Measurements from ENCODE around the gene GNAT3. TPM values are rescaled to one million over a fixed set of nuclear protein-coding genes. Genes with fewer than 3 reads are reported as not detected.

The GNAT3 gene
- total and polyA plus RNA-seq, 2 donors = not detected

DNA sequence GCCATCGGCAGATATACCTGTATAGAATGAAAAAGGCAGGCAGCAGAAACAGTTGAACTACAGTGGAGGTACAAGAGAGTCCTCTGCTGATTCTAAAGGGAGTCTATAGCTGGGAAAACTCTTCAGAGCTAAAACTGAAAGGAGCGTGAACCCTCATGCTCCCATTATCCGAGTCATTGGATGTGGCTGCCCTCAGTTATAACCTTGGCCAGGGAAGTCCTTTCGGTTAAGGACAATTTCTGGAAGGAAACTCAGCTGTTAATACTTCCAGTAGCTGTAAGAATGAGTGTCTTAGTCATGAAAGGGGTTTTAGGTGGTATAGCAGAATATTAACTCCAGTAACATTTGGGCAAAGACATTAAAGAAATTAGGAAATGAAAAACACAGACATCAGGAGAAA is 14.6 kb upstream of the GNAT3 start:
- Histone ChIP-seq H3K4me3 (ENCODE audit: low read depth, low read length) (no peak overlapping the region), H3K27ac (ENCODE audit: low read depth) (no peak overlapping the region), H3K4me1 (ENCODE audit: insufficient read depth) (no peaks in the 10 kb centered on the region), H3K36me3 (ENCODE audit: insufficient read depth) (no peaks in the 10 kb centered on the region)
- 84% methylated on average over 4 of the region's 4 CpGs for whole genome bisulfite sequencing
- no peak for DNase-seq (ENCODE audit: extremely low spot score)

DNA sequence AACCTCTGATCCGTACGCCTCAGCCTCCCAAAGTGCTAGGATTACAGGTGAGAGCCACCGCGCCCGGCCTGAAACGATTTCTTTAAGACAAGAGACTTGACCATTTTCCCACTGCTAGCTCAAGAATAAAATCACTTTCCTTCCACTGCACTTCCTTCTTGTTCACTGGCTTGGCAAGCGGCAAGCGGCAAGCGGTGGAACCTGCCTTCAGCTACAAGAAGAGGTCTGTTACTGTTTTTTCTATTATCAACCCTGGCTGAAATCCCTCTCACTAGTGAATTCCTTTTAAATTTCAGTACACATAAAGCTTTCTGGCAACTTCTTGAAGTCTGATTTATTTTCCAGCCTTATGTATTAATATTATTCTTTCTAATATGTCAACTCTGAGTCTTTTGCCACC is 12.8 kb upstream of the GNAT3 start:
- H3K27ac ChIP-seq (ENCODE audit: low read depth) = no peak overlapping the region
- no peaks in the 10 kb centered on the region for H3K4me1 ChIP-seq (ENCODE audit: insufficient read depth)
- no peak for DNase-seq (ENCODE audit: extremely low spot score)
- no peaks in the 10 kb centered on the region for H3K36me3 ChIP-seq (ENCODE audit: insufficient read depth)
- H3K4me3 ChIP-seq (ENCODE audit: low read depth, low read length) = no peak overlapping the region
- WGBS = 79% methylated on average over 9 of the region's 9 CpGs

DNA sequence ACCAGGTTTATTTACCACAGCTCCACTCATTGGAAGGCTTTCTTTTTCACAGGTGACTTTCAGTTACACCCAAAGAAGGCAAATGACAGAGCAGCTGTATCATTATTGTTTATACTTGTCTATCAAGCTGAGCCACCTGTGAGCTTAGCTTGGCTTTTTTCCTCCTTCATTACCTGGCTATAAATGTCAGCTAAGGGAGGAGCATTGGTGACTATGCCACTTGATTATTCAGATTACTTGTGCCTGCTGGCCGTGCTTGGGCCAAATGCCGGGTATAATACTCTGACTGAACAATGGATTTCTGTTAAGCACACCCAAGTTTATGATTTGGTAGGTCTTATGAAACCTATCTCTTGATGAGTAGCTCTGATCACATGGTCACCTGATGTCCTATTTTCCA is 9.9 kb upstream of the GNAT3 start:
- Histone ChIP-seq H3K36me3 (ENCODE audit: insufficient read depth) (no peaks in the 10 kb centered on the region), H3K27ac (ENCODE audit: low read depth) (no peak overlapping the region), H3K4me3 (ENCODE audit: low read depth, low read length) (no peak overlapping the region), H3K4me1 (ENCODE audit: insufficient read depth) (no peaks in the 10 kb centered on the region)
- no peak for DNase-seq (ENCODE audit: extremely low spot score)
- 96% methylated on average over 2 of the region's 2 CpGs for WGBS

- 72% methylated on average over 2 of the region's 2 CpGs for WGBS
- Histone ChIP-seq H3K4me3 (ENCODE audit: low read depth, low read length) (no peak overlapping the region), H3K4me1 (ENCODE audit: insufficient read depth) (no peaks in the 10 kb centered on the region), H3K36me3 (ENCODE audit: insufficient read depth) (no peaks in the 10 kb centered on the region), H3K27ac (ENCODE audit: low read depth) (no peak overlapping the region)
- no peak for DNase-seq (ENCODE audit: extremely low spot score)
These were observed 8.3 kb upstream of the GNAT3 start for GRCh38 chr7:80520199-80520598.

- WGBS = 90% methylated on average over 4 of the region's 4 CpGs
- Histone ChIP-seq H3K27ac (ENCODE audit: low read depth) (no peak overlapping the region), H3K4me1 (ENCODE audit: insufficient read depth) (no peaks in the 10 kb centered on the region), H3K4me3 (ENCODE audit: low read depth, low read length) (no peak overlapping the region), H3K36me3 (ENCODE audit: insufficient read depth) (no peaks in the 10 kb centered on the region)
- DNase-seq (ENCODE audit: extremely low spot score) = no peak
These were observed 5.5 kb upstream of the GNAT3 start for GRCh38 chr7:80517282-80517747.

GRCh38 chr7:80515298-80515697 is 3.4 kb upstream of the GNAT3 start:
- Histone ChIP-seq H3K4me3 (ENCODE audit: low read depth, low read length) (no peak overlapping the region), H3K4me1 (ENCODE audit: insufficient read depth) (no peaks in the 10 kb centered on the region), H3K36me3 (ENCODE audit: insufficient read depth) (no peaks in the 10 kb centered on the region), H3K27ac (ENCODE audit: low read depth) (no peak overlapping the region)
- no peak for DNase-seq (ENCODE audit: extremely low spot score)

DNA sequence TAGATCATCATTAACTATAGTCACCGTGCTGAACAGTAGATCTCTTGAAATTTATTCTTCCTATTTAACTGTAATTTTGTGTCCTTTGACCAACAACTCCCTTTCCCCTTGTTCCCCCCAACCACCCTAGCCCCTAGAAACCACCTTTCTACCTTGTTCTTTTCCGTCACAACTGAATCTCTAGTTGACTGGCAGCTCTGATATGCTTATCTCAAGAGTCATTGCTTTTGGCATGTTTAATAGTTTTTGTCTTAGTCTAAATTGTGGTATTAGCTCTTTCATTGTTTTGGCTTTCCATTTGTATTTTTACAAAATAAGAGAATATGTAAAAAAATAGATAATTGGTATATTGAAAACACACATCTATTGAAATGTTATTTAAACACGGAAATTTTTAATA is 1.8 kb downstream of the GNAT3 start:
- 94% methylated on average over 3 of the region's 3 CpGs for WGBS
- no peak for DNase-seq (ENCODE audit: extremely low spot score)

DNA sequence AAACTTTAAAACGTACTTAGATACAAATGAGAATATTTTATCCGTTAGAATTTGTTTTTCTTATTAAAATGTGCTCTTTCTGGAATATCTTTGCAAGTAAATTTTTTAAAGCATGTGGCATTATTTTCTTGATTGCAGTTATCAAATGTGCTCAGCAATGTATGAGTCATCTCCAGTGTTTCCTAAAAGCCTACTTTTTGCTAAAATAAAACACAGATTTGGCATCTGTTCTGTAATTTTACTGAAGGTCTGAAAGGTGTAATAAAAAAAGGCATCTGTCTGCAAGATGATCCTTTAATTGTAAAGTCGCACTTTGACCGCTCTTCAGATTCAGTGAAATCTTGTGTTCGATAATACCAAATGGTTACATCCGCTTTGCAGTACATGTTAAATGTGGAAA is 3.4 kb downstream of the GNAT3 start:
- H3K4me1 ChIP-seq (ENCODE audit: insufficient read depth) = no peaks in the 10 kb centered on the region
- DNase-seq (ENCODE audit: extremely low spot score) = no peak
- no peak overlapping the region for H3K4me3 ChIP-seq (ENCODE audit: low read depth, low read length)
- 82% methylated on average over 6 of the region's 6 CpGs for WGBS
- H3K36me3 ChIP-seq (ENCODE audit: insufficient read depth) = no peaks in the 10 kb centered on the region
- no peak overlapping the region for H3K27ac ChIP-seq (ENCODE audit: low read depth)

More for the DNA sequence above, 1.8 kb downstream of the GNAT3 start:
- no peaks in the 10 kb centered on the region for H3K36me3 ChIP-seq (ENCODE audit: insufficient read depth)
- H3K4me3 ChIP-seq (ENCODE audit: low read depth, low read length) = no peak overlapping the region
- H3K4me1 ChIP-seq (ENCODE audit: insufficient read depth) = no peaks in the 10 kb centered on the region
- H3K27ac ChIP-seq (ENCODE audit: low read depth) = no peak overlapping the region

- Histone ChIP-seq H3K36me3 (ENCODE audit: insufficient read depth) (no peaks in the 10 kb centered on the region), H3K4me1 (ENCODE audit: insufficient read depth) (no peaks in the 10 kb centered on the region), H3K4me3 (ENCODE audit: low read depth, low read length) (no peak overlapping the region), H3K27ac (ENCODE audit: low read depth) (no peak overlapping the region)
- 79% methylated on average over 7 of the region's 7 CpGs for WGBS
- no peak for DNase-seq (ENCODE audit: extremely low spot score)
These were observed 5.9 kb downstream of the GNAT3 start for GRCh38 chr7:80505900-80506500.

DNA sequence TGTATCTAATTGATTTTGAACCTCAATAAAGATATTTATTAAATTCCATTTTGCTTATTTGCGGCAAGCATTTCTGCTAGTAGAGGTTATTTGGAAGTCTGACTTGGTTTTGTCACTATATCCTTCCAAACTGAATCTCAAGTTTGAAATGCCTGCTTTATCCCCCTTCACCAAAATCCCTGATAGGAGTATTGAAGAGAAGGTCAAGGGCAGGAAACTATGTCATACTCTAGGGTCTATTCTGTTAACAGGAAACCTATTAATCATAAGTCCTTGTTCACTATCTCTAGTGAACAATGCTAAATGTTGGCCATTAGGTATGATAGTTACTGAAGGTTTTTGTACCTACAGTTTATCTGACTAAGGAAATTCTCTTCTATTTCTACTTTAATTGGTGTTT is 11.5 kb downstream of the GNAT3 start:
- H3K4me3 ChIP-seq (ENCODE audit: low read depth, low read length) = no peak overlapping the region
- 99% methylated on average over 1 of the region's 1 CpG for WGBS
- no peaks in the 10 kb centered on the region for H3K4me1 ChIP-seq (ENCODE audit: insufficient read depth)
- H3K27ac ChIP-seq (ENCODE audit: low read depth) = no peak overlapping the region
- DNase-seq (ENCODE audit: extremely low spot score) = no peak
- H3K36me3 ChIP-seq (ENCODE audit: insufficient read depth) = no peaks in the 10 kb centered on the region

DNA sequence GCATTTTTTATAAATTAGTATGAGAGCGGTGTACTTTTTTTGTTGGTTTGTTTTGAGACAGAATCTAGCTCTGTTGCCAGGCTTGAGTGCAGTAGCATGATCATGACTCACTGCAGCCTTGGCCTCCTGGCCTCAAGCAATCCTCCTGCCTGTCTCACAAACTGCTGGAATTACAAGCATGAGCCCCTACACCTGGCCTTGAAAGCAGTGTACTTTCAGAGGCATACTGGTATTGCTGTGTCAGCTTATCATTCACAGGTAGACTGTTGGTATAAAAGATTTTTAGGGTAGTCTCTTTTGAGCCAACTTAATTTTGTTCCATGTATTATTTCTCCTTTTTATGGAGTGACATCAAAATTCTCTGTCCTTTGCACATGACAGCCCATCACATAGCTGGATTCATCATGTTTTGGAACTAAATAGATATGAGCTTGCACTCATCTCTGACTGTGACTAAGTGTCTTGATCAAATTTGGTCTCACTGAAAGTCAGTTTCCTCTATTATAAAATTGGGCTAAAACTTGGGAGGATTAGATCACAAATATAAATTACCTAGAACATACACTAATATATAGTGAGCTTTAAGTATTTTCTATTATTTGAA is 12.4 kb downstream of the GNAT3 start:
- 48% methylated on average over 1 of the region's 1 CpG for WGBS
- H3K27ac ChIP-seq (ENCODE audit: low read depth) = no peak overlapping the region
- no peaks in the 10 kb centered on the region for H3K36me3 ChIP-seq (ENCODE audit: insufficient read depth)
- no peaks in the 10 kb centered on the region for H3K4me1 ChIP-seq (ENCODE audit: insufficient read depth)
- H3K4me3 ChIP-seq (ENCODE audit: low read depth, low read length) = no peak overlapping the region
- DNase-seq (ENCODE audit: extremely low spot score) = no peak

DNA sequence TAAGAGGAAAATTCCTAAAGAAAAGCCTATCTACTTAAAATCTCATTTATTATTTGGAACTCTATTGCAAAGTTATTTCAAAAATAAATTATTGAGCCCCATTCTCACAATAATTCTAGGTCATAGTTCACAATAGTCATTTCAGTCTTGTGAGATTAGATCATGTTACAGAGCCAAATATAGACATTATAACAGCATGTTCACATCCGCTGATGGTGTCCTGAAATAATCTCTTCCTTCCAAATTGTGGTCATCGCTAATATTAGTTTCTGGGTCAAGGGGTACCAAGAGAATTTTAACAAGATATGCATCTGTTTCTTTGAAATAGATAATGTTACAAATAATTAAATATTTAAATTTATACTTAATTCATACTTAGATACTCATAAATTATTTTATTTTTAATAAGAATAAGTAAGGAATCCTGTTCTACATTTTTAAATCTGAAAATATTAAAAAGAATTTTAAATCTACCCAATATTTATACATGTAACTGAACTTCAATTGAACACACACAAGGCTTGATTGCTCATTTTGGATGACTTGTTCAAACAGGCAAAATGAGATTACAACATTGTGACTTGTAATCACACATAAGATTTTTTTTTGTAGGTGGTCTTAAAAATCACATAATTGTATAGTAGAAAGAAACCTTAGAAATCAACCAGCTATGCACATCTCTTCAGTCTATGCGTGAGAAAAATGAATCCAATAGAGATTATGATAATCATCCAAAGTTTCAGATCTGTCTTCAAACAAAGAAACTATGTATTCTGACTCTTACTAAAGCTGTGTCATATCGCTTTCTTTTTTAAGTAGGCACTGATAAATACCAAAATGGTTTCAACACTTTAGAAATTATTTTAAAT is 13.1 kb downstream of the GNAT3 start:
- Histone ChIP-seq H3K36me3 (ENCODE audit: insufficient read depth) (no peaks in the 10 kb centered on the region), H3K4me1 (ENCODE audit: insufficient read depth) (no peaks in the 10 kb centered on the region), H3K4me3 (ENCODE audit: low read depth, low read length) (no peak overlapping the region), H3K27ac (ENCODE audit: low read depth) (no peak overlapping the region)
- no peak for DNase-seq (ENCODE audit: extremely low spot score)
- 56% methylated on average over 4 of the region's 4 CpGs for WGBS

DNA sequence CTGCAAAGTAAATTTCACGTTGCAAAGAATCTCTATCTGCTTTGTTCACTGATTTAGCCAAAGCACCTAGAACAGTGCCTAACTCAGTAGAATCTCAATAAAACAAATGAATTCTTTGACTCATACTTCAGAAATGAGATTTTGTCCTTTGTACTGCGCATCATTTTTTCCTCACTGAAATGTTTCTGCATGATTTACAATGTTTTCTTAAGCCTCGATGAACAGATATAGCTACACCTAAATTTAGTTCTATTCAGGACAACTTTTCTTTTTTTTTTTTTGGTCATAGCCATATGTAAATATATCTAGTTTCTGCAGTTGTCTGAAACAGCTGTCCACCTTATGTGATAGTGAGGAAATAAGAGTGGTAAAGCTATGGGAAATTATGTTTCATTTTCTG is 15.3 kb downstream of the GNAT3 start:
- Histone ChIP-seq H3K4me3 (ENCODE audit: low read depth, low read length) (no peak overlapping the region), H3K36me3 (ENCODE audit: insufficient read depth) (no peaks in the 10 kb centered on the region), H3K27ac (ENCODE audit: low read depth) (no peak overlapping the region), H3K4me1 (ENCODE audit: insufficient read depth) (no peaks in the 10 kb centered on the region)
- WGBS = 67% methylated on average over 3 of the region's 3 CpGs
- DNase-seq (ENCODE audit: extremely low spot score) = no peak
